ENCODE results near the gene DYNLT3. TPM values are rescaled to one million over a fixed set of nuclear protein-coding genes. Genes with fewer than 3 reads are reported as not detected.

The DYNLT3 gene
- polyA plus RNA-seq, 3 donors = 31.7 to 34.7 (median 32.1) TPM

DNA sequence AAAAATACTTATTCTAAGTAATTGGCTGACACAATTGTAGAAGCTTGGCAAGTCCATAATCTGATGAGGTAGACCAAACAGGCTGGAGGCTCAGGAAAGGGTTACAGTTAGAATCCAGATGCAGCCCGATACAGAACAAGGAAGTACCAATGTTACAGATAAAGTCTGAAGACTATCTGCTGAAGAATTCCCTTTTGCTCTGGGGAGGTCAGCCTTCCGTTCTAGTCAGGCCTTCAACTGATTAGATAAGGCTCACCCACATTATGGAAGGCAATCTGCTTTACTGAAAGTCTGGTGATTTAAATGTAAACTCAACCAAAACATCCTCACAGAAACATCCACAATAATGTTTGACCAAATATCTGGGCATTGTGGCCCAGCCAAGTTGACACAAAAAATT, 7.4 kb upstream of the DYNLT3 start:
- DNase-seq = no peak

DNA sequence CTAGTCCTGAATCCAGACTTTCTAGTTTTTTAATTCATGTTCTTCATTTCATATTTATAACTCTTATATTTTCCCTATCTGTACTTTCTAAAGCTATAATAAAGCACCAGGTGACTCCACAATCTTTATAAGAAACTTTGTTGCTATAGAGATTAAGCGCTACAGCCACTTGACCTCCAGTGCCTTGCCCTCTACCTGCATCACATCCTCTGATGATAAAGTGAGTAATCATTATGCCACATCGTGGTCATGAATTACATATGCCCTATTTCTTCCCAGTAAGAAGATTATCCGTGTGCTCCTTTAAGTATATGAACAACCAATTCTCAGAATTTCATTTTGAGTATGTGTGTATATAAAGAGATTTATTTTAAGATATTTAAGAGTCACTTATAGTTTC, 6.8 kb upstream of the DYNLT3 start:
- no peak for DNase-seq

DNA sequence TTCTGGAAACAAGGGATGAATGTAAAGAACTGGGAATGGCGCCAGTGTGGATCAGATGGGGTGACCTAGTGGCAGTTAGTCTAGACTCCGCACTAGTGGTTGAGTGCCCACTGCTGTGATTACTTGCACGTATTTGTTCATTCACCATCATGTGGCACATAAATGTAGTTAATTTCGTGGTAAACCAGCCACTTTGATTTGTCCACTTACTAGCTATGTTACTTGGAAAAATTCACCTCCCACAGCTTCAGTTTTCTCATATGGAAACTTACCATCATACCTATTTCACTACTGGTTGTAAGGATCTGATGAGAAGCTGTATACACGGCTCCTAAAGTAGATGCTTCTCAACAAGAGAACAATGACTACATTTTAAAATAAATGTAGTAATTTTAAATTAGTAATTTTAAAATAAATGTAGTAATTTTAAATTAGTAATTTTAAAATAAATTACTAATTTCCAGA, 394 bp upstream of the DYNLT3 start:
- no peak for DNase-seq

DNA sequence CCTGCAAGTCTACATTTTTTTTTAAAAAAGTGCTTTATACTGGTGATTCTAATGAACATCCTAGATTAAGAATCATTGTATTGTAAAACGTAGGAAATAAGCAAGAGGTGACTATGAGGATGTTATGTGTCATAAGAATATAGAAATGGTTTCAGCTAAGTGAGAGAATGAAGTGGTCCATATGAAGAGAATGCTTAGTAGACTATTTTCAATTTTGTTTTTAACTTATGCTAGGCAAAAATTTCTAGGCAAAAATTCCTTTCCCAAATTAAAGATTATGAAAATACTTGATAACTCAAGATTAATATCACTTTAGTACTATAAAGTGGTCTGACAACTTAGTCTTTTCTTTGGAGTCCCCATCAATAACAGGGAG, 825 bp downstream of the DYNLT3 start:
- DNase-seq = no peak

DNA sequence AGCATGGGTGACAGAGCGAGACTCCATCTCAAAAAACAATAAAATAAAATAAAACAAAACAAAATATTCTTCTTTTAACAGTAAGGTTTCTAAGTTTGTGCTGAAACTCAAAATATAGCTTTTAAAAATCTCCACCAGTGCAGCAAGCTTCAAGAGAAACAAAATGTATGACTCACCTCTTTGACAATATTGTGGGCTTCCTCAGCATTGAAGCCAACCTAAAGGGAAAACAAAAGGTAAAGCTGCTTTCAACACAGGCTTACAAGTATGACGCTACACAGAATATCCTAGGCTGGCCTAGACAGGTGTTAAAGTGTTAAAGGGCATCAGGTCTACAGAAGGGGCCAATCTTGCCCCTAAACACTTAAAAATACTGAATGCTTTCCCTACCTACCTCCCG, 1.2 kb downstream of the DYNLT3 start:
- no peak for DNase-seq

DNA sequence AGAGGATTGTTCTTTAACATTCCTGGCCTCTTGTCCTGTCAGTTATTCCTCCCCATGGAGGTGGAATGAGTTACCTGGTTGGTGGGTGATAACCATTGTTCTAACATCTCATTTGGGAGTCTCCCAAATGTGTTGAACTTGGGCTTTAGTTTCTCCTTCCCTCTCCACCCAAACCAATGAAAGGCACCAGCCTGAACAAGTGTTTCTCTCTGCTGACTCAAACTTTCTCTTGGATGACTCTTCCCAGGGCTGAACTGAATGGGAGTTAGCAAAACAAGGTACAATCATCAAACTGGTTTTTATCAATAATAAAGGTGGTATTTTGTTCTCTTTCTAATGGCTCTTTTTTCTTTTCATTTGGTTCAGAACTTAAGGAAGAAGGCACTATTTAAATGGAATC, 2.7 kb downstream of the DYNLT3 start:
- no peak for DNase-seq

DNA sequence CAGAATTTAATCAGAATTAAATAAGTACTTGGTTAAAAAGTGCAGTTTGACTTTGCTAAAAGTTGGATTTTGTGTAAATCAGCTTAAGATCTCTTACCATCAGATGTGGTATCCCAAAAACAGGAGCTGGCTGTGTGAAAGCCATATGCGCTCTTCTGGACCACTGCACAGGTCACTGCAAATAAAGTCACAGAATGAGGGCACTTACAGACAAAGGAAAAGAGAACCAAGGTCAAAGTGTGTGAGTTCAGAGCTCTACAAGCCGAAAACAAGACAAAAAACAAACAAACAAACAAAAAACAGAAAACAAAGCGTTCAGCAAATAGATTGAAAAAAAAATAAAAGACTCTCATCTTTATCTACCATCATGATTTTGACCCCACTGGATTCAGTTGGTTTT, 6.4 kb downstream of the DYNLT3 start:
- no peak for DNase-seq

DNA sequence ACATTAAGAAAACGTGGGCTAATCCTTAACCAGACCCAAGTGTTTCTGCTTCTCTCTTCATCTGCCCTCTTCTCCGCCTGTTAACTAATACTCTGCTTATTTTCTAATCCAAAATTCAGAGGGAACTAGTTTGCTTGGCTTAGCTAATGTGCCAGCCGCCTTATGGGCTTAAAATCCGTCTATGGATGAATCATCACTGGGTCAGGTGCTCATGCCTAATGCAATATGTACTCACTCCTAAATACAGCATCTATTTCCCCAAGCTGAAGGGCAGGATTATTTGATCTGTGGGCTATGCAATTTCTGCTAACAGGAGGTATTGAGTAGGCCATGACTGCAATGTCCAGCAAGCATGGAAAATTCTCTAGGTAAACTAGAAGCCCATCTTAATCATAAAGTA, 12.4 kb downstream of the DYNLT3 start:
- DNase-seq = no peak

DNA sequence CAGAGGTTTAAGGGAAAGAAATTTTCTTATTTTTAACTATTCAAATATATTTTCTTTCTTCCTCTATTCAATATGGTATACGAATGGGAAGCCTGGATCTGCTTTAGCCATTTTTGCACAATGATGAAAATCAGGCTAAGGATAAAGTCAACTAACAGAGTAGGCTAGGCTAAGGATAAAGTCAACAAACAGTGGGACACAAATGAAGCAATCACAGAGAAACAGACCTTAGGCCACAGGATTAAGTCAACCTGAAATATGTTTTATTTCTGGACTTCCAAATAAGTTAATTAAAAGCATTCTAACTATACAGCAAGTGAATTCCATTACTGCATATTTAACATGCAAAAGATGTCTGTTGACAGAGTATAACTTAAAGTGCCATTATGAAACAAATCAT, 17.0 kb downstream of the DYNLT3 start:
- DNase-seq = no peak

DNA sequence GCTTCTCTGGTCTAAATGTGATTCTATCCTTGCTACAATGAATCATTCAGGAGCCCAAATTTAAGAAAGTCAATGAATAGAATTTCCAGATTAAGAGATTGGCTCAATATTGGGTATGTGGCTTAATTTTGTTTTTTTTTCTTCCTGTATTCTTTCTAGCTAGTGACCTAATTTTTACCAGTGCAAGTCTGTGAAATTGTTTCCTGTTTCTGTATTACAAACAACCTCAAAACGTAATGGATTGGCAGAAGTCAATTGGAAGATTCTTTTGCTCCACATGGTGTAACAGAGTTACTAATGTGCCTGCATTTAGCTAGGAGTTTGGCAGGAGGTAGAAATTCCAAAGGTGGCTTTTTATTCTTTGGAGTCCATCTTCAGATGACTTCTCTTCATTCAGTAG, 17.6 kb downstream of the DYNLT3 start:
- DNase-seq = no peak

DNA sequence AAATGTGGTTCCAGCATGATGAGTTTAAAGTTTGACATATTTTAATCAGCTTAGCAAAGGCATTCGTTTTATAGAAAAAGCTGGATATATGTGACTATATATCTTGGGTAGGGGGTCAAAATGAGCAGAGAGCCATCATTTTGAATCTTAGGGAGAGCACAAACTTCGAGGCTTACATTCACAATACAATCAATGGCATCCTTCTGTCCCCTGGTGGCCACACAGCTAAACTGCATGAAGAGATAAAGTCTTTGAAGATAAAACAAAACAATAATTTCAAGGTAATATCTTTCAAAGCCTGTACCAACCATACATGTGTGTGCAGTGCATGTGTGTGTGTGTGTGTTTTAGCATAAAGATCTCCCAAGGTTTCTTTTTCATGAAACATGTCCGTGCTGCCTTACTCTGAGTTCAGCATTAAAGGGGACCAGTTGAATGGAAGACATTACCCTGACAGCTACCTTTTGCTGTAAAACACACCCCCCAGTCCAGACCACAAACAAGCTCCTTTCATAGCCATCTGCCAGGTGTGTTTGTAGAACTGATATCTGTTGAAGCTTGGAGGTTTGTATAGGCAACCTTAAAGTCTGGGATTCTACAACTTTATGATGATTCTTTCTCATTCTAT, 22.0 kb downstream of the DYNLT3 start:
- peak; percentile 39 for DNase-seq

DNA sequence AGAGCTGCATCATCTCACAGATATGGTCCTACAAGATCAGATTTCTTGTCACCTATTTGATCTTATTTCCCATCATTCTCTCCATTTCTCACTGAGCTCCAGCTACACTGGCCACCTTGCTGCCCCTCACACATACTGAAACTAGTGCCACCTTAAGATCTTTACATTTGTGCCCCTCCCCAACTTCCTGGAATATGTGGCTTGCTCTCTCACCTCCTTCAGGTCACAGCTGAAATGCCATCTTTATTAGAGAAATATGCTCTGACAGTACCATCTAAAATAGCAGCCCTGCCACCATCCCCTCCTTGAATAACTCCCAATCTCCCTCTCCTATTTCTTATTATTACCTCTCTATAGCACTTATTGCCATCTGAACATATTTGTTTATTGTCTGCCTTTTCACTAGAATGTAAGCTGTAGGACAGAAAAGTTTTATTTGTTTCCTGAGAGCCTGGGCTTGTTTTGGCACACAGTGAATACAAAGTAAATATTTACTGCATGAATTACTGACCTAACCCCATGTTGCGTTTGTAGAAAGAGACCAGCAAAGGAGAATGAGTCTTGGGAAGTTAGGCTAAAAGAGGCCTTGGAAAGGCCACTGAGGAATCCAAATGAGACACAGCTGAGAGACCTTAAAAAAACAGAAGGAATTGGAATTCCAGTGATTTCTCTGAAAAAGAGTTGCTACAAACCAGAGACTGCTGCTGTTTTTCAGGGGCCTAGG, 22.7 kb downstream of the DYNLT3 start:
- DNase-seq = peak; percentile 24

DNA sequence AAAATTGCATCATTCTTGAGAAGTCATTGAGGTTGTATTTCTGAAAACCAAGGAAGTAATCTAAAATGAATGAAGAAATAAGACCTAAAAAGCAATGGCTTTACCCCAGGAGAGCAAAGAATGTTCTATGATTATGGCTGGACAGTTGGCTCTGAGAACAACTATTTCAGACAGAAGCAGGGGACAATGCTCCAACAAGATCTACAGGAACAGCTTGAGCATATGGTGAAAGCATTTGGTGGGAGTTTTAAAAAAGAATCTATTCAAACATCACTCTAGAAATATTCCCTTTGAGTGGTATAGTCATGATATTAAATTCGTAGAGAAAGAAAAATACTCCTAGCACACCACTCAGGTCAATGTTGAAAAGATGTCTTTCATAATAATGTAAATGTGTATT, 26.7 kb downstream of the DYNLT3 start:
- DNase-seq = no peak

DNA sequence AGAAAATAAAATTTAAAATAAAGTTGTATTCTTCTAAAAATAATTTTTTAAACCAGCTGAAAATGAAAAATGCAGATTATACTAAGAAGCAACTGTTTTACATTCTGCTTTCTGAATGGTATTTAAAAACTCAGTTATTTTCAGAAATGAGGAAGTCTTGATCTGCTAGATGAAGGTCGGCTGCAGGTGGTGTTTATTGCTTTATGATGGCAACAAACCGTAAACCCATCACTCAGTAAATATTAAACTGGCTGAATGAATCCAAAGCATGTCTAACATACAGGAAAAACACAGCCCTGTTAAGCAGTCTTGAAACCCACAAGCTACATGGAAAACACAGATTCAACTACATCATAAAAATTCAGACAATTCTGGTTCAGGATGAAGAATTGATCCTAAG, 29.3 kb downstream of the DYNLT3 start:
- no peak for DNase-seq

DNA sequence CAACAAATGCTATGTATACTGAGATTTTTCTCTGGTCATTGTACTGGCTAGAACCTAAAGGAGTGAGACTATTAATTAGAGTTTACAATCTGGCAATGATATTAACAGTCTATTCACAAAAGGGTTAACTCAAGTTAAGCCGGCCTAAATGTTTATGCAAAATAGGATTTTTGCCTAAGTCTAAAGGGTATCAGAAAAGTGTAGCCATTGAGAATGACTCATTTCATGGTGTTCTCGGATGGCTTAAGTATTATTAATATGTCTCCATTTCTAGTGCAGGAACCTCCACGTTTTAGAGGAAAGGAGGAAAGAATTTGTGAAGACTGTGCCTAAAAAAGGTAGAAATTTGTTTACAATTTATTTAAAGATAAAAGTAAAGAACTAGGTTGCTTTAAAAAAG, 29.8 kb downstream of the DYNLT3 start:
- no peak for DNase-seq

DNA sequence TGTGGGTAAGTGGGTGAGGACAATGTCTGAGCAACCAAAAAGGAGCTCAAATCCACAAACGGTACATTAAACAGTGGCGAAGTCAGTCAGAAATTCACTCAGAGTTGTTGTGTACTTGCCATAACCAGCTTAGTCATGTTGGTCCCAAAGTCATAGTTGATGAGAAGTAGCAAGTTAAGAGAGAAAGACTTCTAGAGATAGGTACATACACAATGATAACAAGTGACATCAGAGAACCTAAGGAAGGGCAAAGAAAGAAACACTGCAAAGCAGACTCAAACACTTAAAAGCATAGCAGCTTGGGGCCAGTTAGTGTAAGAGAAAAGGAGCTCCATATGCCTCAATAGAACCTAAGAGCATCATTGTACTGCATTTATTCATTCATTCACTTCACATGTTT, 30.2 kb downstream of the DYNLT3 start:
- DNase-seq = no peak

DNA sequence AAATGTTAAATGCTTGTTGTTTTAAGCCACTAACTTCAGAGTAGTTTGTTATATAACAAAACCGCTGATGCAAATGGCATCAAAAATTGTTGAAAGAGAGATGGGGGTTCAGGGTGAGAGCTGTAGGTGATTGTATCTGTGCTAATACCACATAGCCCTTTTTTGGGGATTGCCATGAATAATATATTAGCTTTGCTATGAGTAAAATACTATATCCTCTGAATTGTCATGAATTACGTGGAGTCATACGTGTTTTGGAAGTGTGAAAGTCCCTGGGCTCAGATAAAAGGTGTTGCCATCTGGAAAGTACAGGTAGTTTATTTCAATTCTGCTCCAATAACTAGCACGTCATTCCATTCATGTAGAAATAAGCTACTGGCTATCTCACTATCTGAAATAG, 30.6 kb downstream of the DYNLT3 start:
- DNase-seq = no peak

DNA sequence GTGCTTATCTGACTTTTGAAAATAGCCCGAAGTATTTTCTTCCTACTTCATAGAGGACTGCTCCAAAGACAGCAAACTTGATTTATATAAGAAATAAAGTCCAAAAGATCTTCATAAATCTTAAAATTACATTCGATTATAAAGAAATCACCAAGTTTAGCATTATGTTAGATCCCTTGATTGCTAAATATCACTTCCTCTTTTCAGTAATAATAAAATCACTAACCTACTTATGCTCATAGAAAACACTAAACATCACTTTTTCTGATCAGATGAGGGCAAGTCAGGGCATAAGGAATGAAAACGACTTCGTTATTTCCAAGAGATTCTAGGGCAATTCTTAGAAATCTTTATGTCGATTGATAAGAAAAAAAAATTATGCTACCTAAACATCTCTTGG, 32.0 kb downstream of the DYNLT3 start:
- DNase-seq = no peak

DNA sequence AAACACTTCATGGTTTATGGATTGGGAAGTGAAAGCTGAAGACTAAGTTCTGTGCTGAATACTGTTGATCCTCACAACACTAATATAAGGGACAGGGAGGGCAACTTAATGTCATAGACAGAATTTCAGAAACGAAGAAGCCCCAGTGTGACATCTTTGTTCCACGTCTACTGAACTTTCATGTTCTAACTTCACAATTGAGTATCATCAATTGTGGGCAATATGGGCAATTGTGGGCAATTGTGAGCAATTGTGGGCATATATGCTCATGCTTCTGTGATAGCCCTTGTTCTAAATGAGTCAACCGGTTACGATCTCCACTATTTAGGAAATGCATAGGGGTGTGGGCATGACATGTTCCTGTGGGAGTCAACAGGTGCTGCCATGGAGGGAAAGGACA, 33.8 kb downstream of the DYNLT3 start:
- no peak for DNase-seq

DNA sequence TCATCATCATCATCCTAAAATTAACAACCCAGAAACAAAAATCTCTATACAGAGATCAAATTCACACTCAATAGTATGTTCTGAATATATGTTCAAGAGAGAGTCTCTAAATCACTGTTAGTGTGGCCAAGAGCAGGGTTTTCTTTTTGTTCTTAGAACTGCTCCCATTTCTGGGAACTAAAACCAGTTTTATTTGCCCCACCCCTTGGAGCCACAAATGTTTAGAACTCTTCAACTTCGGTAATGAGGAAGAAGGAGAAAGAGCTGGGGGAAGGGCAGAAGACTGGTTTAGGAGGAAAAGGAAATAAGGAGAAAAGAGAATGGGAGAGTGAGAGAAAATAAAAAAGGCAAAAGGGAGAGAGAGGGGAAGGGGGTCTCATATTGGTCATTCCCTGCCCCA, 35.3 kb downstream of the DYNLT3 start:
- DNase-seq = no peak

DNA sequence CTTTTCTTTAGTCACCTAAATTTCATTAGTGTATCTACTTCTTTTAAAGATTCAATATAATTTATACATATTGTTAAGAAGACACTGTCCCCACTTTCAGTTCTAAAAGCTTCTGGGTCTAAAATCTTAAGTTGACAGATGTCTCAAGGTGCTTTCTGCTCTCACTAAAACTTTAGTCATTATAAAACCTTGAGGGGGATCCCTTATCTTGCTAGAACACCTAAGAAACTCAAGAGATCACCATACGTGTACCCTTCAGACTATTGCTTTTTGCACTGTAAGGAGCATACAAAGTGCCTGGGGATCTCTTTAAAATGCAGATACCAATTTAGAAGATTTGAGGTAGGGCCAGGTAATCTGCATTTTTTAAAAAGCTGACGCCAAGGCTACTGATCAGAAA, 37.4 kb downstream of the DYNLT3 start:
- DNase-seq = no peak

DNA sequence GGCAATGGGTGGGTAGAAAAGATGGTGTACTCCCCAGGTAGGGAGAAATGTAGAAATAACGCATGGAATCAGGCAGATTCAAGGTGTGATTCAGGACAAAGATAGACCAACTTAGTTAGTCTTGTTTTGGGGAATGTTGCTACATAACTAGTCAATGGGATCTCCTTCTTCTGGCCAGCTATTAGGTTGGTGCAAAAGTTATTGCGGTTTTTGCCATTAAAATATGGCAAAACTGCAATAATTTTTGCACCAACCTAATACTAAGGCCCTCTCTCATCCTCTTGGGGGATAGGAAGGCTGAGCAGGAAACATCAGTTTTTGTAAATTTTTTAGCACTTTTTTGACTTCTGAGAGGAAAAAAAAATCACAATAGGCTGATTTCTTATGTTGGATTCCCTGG, 44.3 kb downstream of the DYNLT3 start:
- DNase-seq = no peak

DNA sequence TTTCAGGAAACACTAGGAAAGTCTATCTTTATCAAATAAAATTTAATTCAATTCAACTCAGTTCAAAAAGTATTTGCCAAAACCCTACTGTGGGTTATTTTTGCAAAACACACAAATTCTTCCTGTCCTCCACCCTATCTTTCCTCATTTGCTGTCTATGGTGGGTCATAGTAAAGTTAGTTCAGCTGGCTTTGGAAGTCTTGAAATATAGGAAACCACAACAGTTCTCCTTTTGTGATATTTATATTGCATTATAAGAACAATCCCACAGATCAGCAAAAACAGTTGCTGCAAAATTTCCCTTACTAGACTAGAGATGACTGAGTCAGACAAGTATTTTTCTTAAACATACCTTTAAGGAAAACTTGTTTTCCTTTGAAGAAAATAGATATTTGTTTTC, 45.3 kb downstream of the DYNLT3 start:
- DNase-seq = no peak

DNA sequence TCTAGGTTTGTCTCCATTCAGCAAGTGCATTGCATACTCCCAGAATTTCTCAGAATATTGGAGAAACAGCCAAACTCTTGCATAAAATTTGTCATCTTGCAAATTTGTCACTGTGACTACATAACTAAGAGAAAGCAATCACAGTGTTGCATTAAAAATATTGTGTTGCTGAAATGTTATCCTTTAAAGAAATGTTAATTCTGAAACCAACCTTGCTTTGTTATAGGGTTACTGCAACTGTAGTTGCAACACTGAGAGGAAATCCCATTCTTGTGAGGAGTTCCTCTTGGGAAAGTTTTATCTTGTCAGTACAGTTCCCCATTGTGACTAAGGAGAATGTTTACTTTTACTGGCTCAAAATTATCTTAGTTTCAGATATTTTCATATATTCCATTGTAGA, 46.7 kb downstream of the DYNLT3 start:
- no peak for DNase-seq

All from renal pelvis (tissue), 4 donors.